Activated CD4-positive, alpha-beta T cell treated with anti-CD3 and anti-CD28 coated beads, Interleukin-2, Interleukin-6, amounts not matched to agents 100 ng/mL and 50 ng/mL, durations not matched to agents 16 hours and 8 hours (primary cell): ENCODE measurements around the gene SHF.
"Not testable (repeated sequence)": the region's sequence is repeated elsewhere in the genome, so short reads cannot be mapped to it uniquely, and the experiment has no call there.

ENCODE experiments used
- DNase-seq: peaks from one replicate; pipeline ENCODE4 v3.0.0-alpha.2; 2020

Gene SHF

GRCh38 chr15:45143946-45144345, 43.8 kb downstream of the SHF start:
- no peak for DNase-seq

GRCh38 chr15:45143056-45143455, 44.7 kb downstream of the SHF start:
- DNase-seq = no peak

- DNase-seq = no peak
Observed at GRCh38 chr15:45141386-45141785, 46.4 kb downstream of the SHF start.

GRCh38 chr15:45140557-45141250, 47.1 kb downstream of the SHF start:
- DNase-seq = no peak

GRCh38 chr15:45139770-45140169, 48.0 kb downstream of the SHF start:
- DNase-seq = no peak

- DNase-seq = no peak
Observed at GRCh38 chr15:45138814-45139765, 48.7 kb downstream of the SHF start.

- no peak for DNase-seq
Observed at GRCh38 chr15:45137703-45138102, 50.1 kb downstream of the SHF start.

GRCh38 chr15:45136378-45136764, 51.4 kb downstream of the SHF start:
- DNase-seq = no peak

GRCh38 chr15:45135705-45136377, 51.9 kb downstream of the SHF start:
- not testable (repeated sequence) for DNase-seq

GRCh38 chr15:45134682-45135604, 52.8 kb downstream of the SHF start:
- no peak for DNase-seq

- no peak for DNase-seq
Observed at GRCh38 chr15:45134046-45134445, 53.7 kb downstream of the SHF start.

- DNase-seq = no peak
Observed at GRCh38 chr15:45133561-45133920, 54.2 kb downstream of the SHF start.

GRCh38 chr15:45132844-45133560, 54.8 kb downstream of the SHF start:
- no peak for DNase-seq

GRCh38 chr15:45131510-45131909, 56.3 kb downstream of the SHF start:
- no peak for DNase-seq

- no peak for DNase-seq
Observed at GRCh38 chr15:45130291-45131000, 57.3 kb downstream of the SHF start.

GRCh38 chr15:45129651-45130129, 58.1 kb downstream of the SHF start, which contains the start of the genes DUOX1 and DUOXA1:
DUOX1 (plus strand) TSS chr15:45129994; CDS start chr15:45131967, 1,973 bp downstream.
DUOXA1 (minus strand) TSS chr15:45129879; CDS start chr15:45123014, 6,865 bp downstream.
- peak; percentile 30 for DNase-seq

GRCh38 chr15:45128971-45129639, 58.7 kb downstream of the SHF start:
- DNase-seq = no peak

- peak; percentile 43 for DNase-seq
Observed at GRCh38 chr15:45126535-45127158, 61.1 kb downstream of the SHF start.

- DNase-seq = no peak
Observed at GRCh38 chr15:45123397-45123796, 64.4 kb downstream of the SHF start.

- DNase-seq = no peak
Observed at GRCh38 chr15:45122719-45123118, 65.0 kb downstream of the SHF start.
